ENCODE measurements around the gene SALL1. TPM values are rescaled to one million over a fixed set of nuclear protein-coding genes. Genes with fewer than 3 reads are reported as not detected.

Gene SALL1
- total and polyA plus RNA-seq, 3 donors from 2014 or later, result 4.0 to 5.9 (median 4.9) TPM

DNA sequence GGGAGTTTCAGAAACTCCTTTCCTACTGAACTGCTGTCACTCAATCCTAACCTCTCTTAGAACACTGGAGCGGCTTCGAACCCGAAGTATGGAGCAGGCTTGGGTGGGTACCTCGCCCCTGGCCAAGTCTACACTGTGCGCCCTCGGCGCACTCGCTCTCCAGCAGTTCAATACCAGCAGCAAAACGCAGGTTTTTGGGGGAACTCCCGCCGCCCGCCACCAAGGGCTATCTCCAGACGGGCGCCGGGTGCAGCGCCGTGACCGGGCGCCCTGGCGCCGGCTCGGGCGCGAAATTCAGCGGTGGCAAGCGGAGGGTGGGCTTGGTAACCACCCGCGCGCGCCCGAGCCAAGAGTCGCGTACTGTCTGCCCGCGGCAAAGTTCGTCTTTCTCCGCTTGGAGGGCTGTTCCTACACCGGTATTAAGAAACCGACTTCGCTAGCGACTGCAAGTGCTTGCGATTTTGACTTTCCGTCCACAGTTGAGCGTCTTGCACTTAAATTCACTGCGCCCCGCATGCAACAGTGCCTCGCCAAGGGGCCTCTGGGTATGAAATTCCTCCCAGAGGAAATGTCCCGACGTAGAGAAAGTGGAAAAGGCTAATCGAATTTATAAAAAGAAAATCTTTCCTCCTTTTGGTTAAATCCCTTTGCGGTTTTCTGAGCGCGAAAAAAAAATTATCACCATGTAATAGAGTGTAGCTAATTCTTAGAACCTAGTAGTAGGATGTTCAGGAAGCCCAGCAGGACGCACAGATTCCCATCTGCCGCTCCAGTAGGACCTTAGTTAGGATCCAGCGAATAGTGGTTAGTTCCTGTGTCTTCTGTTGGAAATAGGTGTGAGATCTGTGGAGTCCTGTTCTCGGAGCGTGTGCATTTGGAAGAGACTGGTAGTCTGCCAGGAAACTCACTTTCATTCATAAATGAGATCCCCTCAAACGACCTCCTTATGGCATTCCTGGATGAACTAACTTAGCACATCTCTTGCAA lies 5.0 kb upstream of the SALL1 start:
- H3K27ac ChIP-seq, result no peak overlapping the region
- no peak for DNase-seq
- intact Hi-C loops (cut with DNase I; ENCODE audit: low total_unique reads), result no loop called here
- H3K4me1 ChIP-seq, result peaks cover 3% of the 10 kb centered on the region
- H3K36me3 ChIP-seq (ENCODE audit: low read depth, missing control alignments), result no peaks in the 10 kb centered on the region
- H3K27me3 ChIP-seq, result no peaks in the 10 kb centered on the region
- H3K9me3 ChIP-seq, result no peaks in the 10 kb centered on the region
- 3 to 4% methylated on average over 32 to 59 of the region's 59 CpGs for WGBS, 2 donors
- H3K4me3 ChIP-seq, result peak overlapping the region in 1 of 2 donors; percentile 21
- TF ChIP-seq, protein P1, sequence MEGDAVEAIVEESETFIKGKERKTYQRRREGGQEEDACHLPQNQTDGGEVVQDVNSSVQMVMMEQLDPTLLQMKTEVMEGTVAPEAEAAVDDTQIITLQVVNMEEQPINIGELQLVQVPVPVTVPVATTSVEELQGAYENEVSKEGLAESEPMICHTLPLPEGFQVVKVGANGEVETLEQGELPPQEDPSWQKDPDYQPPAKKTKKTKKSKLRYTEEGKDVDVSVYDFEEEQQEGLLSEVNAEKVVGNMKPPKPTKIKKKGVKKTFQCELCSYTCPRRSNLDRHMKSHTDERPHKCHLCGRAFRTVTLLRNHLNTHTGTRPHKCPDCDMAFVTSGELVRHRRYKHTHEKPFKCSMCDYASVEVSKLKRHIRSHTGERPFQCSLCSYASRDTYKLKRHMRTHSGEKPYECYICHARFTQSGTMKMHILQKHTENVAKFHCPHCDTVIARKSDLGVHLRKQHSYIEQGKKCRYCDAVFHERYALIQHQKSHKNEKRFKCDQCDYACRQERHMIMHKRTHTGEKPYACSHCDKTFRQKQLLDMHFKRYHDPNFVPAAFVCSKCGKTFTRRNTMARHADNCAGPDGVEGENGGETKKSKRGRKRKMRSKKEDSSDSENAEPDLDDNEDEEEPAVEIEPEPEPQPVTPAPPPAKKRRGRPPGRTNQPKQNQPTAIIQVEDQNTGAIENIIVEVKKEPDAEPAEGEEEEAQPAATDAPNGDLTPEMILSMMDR (IDR thresholded peaks at IDR 0.05), result no peak
- no peak for TF ChIP-seq POLR2A (IDR thresholded peaks at IDR 0.05)

DNA sequence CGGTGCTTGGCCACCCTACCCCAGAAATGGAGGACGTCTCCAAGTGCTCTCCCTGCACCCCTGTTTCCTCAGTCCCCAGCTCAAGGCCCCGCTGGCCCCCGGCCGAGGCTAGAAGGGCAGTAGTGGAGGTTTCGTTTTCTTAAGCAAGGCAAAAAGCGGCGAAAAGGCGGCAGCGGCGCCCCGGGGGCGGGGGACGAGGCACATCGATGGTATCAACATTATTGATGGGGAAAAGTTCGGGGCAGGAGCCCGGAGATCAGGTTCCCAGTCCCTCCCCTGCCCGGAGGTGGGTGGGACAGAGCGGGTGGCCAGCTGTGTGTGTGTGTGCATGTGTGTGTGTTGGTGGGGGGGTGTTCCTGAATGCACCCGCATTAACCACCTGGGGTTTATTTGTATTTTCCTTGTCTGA lies 4.1 kb upstream of the SALL1 start:
- H3K9me3 ChIP-seq, result no peaks in the 10 kb centered on the region
- intact Hi-C loops (cut with DNase I; ENCODE audit: low total_unique reads), result no loop called here
- peaks cover 3% of the 10 kb centered on the region for H3K4me1 ChIP-seq
- no peak for TF ChIP-seq POLR2A (IDR thresholded peaks at IDR 0.05)
- TF ChIP-seq, protein P1 (IDR thresholded peaks at IDR 0.05), result no peak
- no peak overlapping the region for H3K27ac ChIP-seq
- H3K36me3 ChIP-seq (ENCODE audit: low read depth, missing control alignments), result no peaks in the 10 kb centered on the region
- no peaks in the 10 kb centered on the region for H3K27me3 ChIP-seq
- no peak for DNase-seq
- H3K4me3 ChIP-seq, result peak overlapping the region in 1 of 2 donors; percentile 29
- WGBS, 2 donors, result 4 to 5% methylated on average over 18 to 20 of the region's 20 CpGs

DNA sequence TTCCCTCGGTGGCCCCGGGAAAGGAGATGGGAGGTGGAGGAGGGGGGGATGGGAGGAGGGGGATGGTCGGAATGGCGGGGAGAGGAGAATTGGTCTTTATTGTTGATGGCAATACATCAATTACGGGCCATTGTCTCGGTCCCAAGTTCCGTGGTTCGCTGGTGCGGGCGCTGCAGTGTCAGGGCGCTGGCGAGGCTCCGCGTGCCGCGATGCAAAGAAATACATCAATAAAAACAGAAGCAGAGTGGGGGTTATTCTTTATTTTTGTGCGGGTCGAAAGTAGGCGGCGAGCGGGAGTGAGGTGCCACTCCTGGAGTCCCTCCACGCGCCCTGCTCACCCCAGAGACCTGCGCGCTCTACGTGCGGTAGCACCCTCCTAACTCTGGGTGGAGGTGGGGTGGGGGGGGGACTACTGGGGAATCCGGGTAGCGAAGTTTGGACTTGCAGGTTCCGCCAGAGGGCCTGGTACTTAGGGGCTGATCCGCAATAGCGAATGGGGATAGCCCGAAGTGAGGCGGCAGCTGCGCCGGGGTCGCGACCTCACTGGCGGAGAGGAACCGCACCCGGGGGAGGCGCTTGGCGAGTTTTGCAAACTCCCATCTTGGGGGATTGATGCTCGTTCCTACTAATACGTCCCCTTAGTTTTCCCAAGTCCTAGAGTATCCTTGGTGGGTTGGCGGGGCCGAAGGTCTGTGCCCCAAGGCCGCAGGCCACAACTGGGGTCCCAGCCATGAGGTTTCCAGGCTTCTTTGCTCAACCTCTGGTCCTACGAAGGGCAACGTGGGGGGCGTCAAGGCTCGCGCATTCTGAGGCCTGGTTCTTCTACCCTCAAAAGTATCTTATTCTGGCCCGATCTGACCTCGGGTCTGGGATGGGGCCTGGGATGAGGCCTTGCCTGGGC lies 3.5 kb upstream of the SALL1 start:
- H3K27ac ChIP-seq, result no peak overlapping the region
- DNase-seq, result no peak
- 12 to 16% methylated on average over 36 to 50 of the region's 55 CpGs for WGBS, 2 donors
- intact Hi-C loops (cut with DNase I; ENCODE audit: low total_unique reads), result no loop called here
- peaks cover 3% of the 10 kb centered on the region for H3K4me1 ChIP-seq
- peak overlapping the region in 1 of 2 donors; percentile 29 for H3K4me3 ChIP-seq
- TF ChIP-seq, protein P1 (IDR thresholded peaks at IDR 0.05), result no peak
- no peak for TF ChIP-seq POLR2A (IDR thresholded peaks at IDR 0.05)
- no peaks in the 10 kb centered on the region for H3K36me3 ChIP-seq (ENCODE audit: low read depth, missing control alignments)
- no peaks in the 10 kb centered on the region for H3K27me3 ChIP-seq
- no peaks in the 10 kb centered on the region for H3K9me3 ChIP-seq

DNA sequence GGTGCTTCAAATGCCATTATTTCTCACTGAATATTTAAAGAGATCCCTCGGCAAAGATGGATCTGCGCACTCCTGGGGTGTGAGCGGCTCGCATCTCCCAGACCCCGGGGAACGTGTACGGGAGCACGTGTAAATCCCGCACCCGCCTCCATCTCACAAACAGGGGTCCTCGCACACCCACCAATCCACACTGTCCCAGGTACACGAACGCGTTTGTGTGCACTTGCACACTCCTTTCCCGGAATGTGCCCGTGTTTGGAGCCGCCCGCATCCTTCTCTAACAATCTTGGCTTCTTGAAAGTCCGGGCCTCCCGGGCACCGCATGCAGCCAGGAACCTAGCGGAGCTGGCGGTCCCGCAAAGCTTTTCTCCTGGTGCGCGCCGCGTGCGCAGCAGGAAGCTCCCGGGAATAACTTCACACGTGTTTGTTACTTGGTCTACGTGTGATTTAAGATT lies 2.5 kb upstream of the SALL1 start:
- WGBS, 2 donors, result 6 to 7% methylated on average over 32 of the region's 32 CpGs
- Histone ChIP-seq H3K27me3 (no peaks in the 10 kb centered on the region), H3K4me3 (no peak overlapping the region), H3K27ac (no peak overlapping the region), H3K9me3 (no peaks in the 10 kb centered on the region), H3K4me1 (peaks cover 3% of the 10 kb centered on the region), H3K36me3 (ENCODE audit: low read depth, missing control alignments) (no peaks in the 10 kb centered on the region)
- TF ChIP-seq POLR2A (IDR thresholded peaks at IDR 0.05), result no peak
- TF ChIP-seq, protein P1 (IDR thresholded peaks at IDR 0.05), result no peak
- DNase-seq, result no peak
- intact Hi-C loops (cut with DNase I; ENCODE audit: low total_unique reads), result no loop called here
